Endothelial cell of umbilical vein (primary cell): ENCODE data around the gene RASD2. TPM values are rescaled to one million over a fixed set of nuclear protein-coding genes. Genes with fewer than 3 reads are reported as not detected.

Experiments used
- BruUV-seq: library from RNA; stranded (reverse); fragments of 400-500 nt; replicated peaks from 2 replicates; lab custom pipeline; 2021; lab: Mats Ljungman, UMichigan
- CTCF ChIA-PET: fragments of 300-600, 350-600 bp; sonication (Branson Sonifier 250); formaldehyde crosslinking; loops from one replicate; lab custom pipeline; 2021; ENCODE audit warnings: antibody characterized with exemption, inconsistent platforms; lab: Charles Lee
- POLR2A ChIA-PET: fragments of 300-600, 350-600 bp; sonication (Branson Sonifier 250); formaldehyde crosslinking; loops from one replicate; lab custom pipeline; 2021; ENCODE audit warnings: antibody characterized with exemption, inconsistent platforms; lab: Charles Lee
- DNase-seq: peaks from one replicate; pipeline ENCODE4 v3.0.0-alpha.2; 2011; ENCODE audit warnings: low read depth, low spot score
- FAIRE-seq: peaks from 2 replicates; lab custom pipeline; 2011; peaks lifted over from hg19 to GRCh38; lab: Jason Lieb, UNC
- H2AFZ ChIP-seq: 2 replicates; pipeline ENCODE4 v1.6.0; 2012; ENCODE audit warnings: low read depth, low read length, control low read depth, inconsistent platforms
- H3K27ac ChIP-seq: 2 replicates; pipeline ENCODE4 v1.5.1; 2011; ENCODE audit warnings: low read depth, mild to moderate bottlenecking, control low read depth, low read length, moderate library complexity; ENCODE audit not compliant: insufficient read depth
- H3K27me3 ChIP-seq, 2 experiments: 2 replicates each; pipeline versions ENCODE4 v1.6.0 to v1.6.1; 2011; ENCODE audit warnings: low read length in 2 of 2, mixed read lengths in 1 of 2; ENCODE audit not compliant: control insufficient read depth in 2 of 2, insufficient read depth in 2 of 2
- H3K36me3 ChIP-seq, 2 experiments: 2 replicates in 1 of 2; 3 replicates in 1 of 2; pipeline ENCODE4 v1.5.1; 2011; ENCODE audit warnings: low read length in 2 of 2, mild to moderate bottlenecking in 1 of 2, moderate library complexity in 1 of 2; ENCODE audit not compliant: control insufficient read depth in 2 of 2, insufficient read depth in 2 of 2; ENCODE audit errors: extremely low read depth in 1 of 2
- H3K4me1 ChIP-seq: 3 replicates; pipeline ENCODE4 v1.5.1; 2011; ENCODE audit warnings: mild to moderate bottlenecking, low read length; ENCODE audit not compliant: control insufficient read depth, insufficient read depth; ENCODE audit errors: extremely low read depth
- H3K4me2 ChIP-seq: 2 replicates; pipeline ENCODE4 v1.6.1; 2011; ENCODE audit warnings: low read length, control low read depth, mixed read lengths; ENCODE audit not compliant: insufficient read depth
- H3K4me3 ChIP-seq, 3 experiments: fragments of 200-600 bp in 1 of 3; sonication (generic), shearing (Covaris generic) in 1 of 3; replicated peaks in 1 of 3; 2 replicates each; pipeline ENCODE4 v1.5.1; 2011 to 2016; ENCODE audit warnings: control low read depth in 3 of 3, low read length in 3 of 3, mild to moderate bottlenecking in 2 of 3, inconsistent platforms in 1 of 3, low read depth in 1 of 3, moderate library complexity in 1 of 3; ENCODE audit not compliant: insufficient read depth in 1 of 3
- H3K79me2 ChIP-seq: 2 replicates; pipeline ENCODE4 v1.6.0; 2012; ENCODE audit warnings: low read length, inconsistent platforms; ENCODE audit not compliant: control insufficient read depth, insufficient read depth
- H3K9ac ChIP-seq: replicated peaks from 2 replicates; pipeline ENCODE3; 2011; ENCODE audit warnings: low read length, control low read depth; ENCODE audit not compliant: insufficient read depth; ENCODE audit errors: extremely low read depth
- H3K9me1 ChIP-seq: replicated peaks from 3 replicates; pipeline ENCODE4 v1.6.0; 2011; ENCODE audit warnings: mild to moderate bottlenecking, low read length; ENCODE audit not compliant: control insufficient read depth, insufficient read depth; ENCODE audit errors: extremely low read depth
- H3K9me3 ChIP-seq: replicated peaks from 2 replicates; pipeline ENCODE4 v1.5.1; 2012; ENCODE audit warnings: low read length, inconsistent platforms; ENCODE audit not compliant: control insufficient read depth, insufficient read depth
- H4K20me1 ChIP-seq: replicated peaks from 2 replicates; pipeline ENCODE3; 2011; ENCODE audit warnings: mild to moderate bottlenecking, low read length; ENCODE audit not compliant: control insufficient read depth, insufficient read depth; ENCODE audit errors: extremely low read depth
- EZH2 ChIP-seq: IDR thresholded peaks from 2 replicates; pipeline ENCODE4 v1.6.1; 2012; ENCODE audit warnings: borderline replicate concordance, low read depth, mild to moderate bottlenecking, moderate library complexity, low read length, inconsistent platforms; ENCODE audit not compliant: severe bottlenecking
- FOS ChIP-seq: IDR thresholded peaks from 2 replicates; pipeline ENCODE4 v1.6.1; 2011; ENCODE audit warnings: mild to moderate bottlenecking, low read length, moderate library complexity, borderline replicate concordance; ENCODE audit not compliant: insufficient read depth
- GATA2 ChIP-seq: IDR thresholded peaks from 2 replicates; pipeline ENCODE4 v1.7.0; 2011; ENCODE audit warnings: low read depth, mild to moderate bottlenecking, moderate library complexity, mixed read lengths, low read length; ENCODE audit not compliant: insufficient read length, insufficient read depth
- JUN ChIP-seq: IDR thresholded peaks from 2 replicates; pipeline ENCODE4 v1.6.1; 2011; ENCODE audit warnings: borderline replicate concordance, low read depth; ENCODE audit not compliant: insufficient read length, insufficient read depth
- MYC ChIP-seq: IDR thresholded peaks from one replicate; pipeline ENCODE4 v1.6.1; 2011; ENCODE audit warnings: mild to moderate bottlenecking, low read depth, low read length
- POLR2A ChIP-seq: IDR thresholded peaks from 2 replicates; pipeline ENCODE4 v1.6.1; 2012; ENCODE audit warnings: low read depth, mild to moderate bottlenecking, control low read depth, low read length
- POLR2AphosphoS5 ChIP-seq: IDR thresholded peaks from 2 replicates; pipeline ENCODE4 v1.6.1; 2012; ENCODE audit warnings: low read depth, mild to moderate bottlenecking, control low read depth, low read length, moderate library complexity; ENCODE audit not compliant: insufficient read depth
- dilution Hi-C: fragments of 300-500 bp; cut with MboI; formaldehyde crosslinking; loops from one replicate; pipeline ENCODE4 v1.15.0; 2019; ENCODE audit warnings: low sequenced_read_pairs; ENCODE audit not compliant: extremely low pct_ligation_motif_present
- intact Hi-C: fragments of 100-400 bp; cut with micrococcal nuclease; formaldehyde crosslinking; loops from one replicate; pipeline ENCODE4 v1.10.0; 2022
- polyA plus RNA-seq, 4 experiments: library from polyadenylated mRNA; depleted of rRNA in 3 of 4; stranded (reverse) in 3 of 4; unstranded in 1 of 4; fragments of >200 nt; gene quantifications; 2 replicates each; pipeline versions ENCODE4 v1.2.1 to v1.2.3, GENCODE V29; 2011 to 2012; ENCODE audit warnings: missing spikeins in 1 of 4
- total RNA-seq: library from RNA; stranded (reverse); gene quantifications from 2 replicates; pipeline ENCODE4 v1.2.3, GENCODE V29; 2021
- TF ChIP-seq, protein P1 (sequence below), 2 donors: IDR thresholded peaks; 1 replicate in 1 of 2; 2 replicates in 1 of 2; pipeline ENCODE4 v1.5.1; 2011; ENCODE audit warnings: low read length in 2 of 2, mild to moderate bottlenecking in 2 of 2, moderate library complexity in 2 of 2, control low read depth in 1 of 2, inconsistent platforms in 1 of 2, low read depth in 1 of 2; ENCODE audit not compliant: insufficient read depth in 1 of 2; ENCODE audit errors: extremely low read depth in 1 of 2
- TF ChIP-seq, protein P2 (sequence below): IDR thresholded peaks from 2 replicates; pipeline ENCODE4 v1.6.1; 2011; ENCODE audit not compliant: insufficient read depth, insufficient read length

Gene RASD2
- total and polyA plus RNA-seq, 2 donors (not counting 3 experiments of a cell fraction or from before 2014, with no cell fraction given): not detected

DNA sequence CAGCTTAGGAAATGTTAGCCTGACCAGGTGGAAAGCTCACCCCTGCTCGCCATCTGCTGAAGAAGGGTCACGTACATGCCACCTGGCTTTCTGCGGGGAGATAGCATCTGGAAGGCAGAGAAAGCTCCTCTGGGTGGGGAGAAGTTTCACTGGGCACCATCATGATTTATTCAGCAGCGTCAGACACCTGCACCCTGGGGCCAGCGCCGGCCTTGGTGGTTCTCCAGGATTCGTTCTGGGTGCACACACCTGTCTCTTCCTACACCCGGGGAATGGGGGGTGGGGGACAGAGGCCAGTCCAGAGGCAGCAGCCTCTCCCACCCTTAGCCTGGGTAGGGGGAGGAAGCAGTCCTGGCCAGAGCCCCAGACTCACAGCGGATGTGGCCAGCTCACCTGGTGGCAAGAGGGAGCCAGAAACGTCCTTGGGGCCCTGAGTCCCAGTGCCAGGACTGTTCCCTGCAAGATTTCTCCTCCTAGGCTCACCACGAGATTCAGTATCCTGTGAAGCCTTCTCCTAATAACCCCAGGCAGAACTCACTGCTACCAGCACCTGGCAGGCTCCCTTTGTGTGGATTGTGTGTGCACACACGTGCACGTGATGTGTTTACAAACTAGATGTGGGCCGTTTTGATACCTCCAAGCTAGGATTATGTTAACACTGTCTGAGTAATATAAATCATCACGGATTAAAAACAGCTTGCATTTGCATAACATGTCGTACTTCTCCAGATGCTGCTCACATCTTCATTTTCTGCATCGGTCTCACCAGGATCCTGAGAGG lies 17.3 kb upstream of the RASD2 start:
- H3K79me2 ChIP-seq: no peaks in the 10 kb centered on the region
- H3K27me3 ChIP-seq: peaks cover 0 to 11% of the 10 kb centered on the region in 2 experiments
- H3K9me1 ChIP-seq: no peaks in the 10 kb centered on the region
- no peak for FAIRE-seq
- intact Hi-C loops: no loop called here
- no peaks in the 10 kb centered on the region for H3K36me3 ChIP-seq
- no peak overlapping the region for H3K9ac ChIP-seq
- CTCF ChIA-PET: interaction anchor here (0.7 to 1.2 kb wide), 2 partner anchors 12 to 14 kb away, joined by 3 to 4 read pairs; no protein-coding TSS in a partner anchor
- POLR2A ChIA-PET: no interaction called here
- no peak for TF ChIP-seq POLR2A
- no peak for TF ChIP-seq MYC
- no peak for TF ChIP-seq EZH2
- no peaks in the 10 kb centered on the region for H3K9me3 ChIP-seq
- no peak for DNase-seq
- H3K27ac ChIP-seq: no peak overlapping the region
- dilution Hi-C loops: no loop called here
- H4K20me1 ChIP-seq: no peaks in the 10 kb centered on the region
- H3K4me2 ChIP-seq: no peak overlapping the region
- H2AFZ ChIP-seq: no peak overlapping the region
- BruUV-seq: no TSS peak
- peaks cover 4% of the 10 kb centered on the region for H3K4me1 ChIP-seq
- H3K4me3 ChIP-seq: no peak overlapping the region

- no peaks in the 10 kb centered on the region for H4K20me1 ChIP-seq
- dilution Hi-C loops: no loop called here
- H3K9me1 ChIP-seq: no peaks in the 10 kb centered on the region
- no TSS peak for BruUV-seq
- H3K27me3 ChIP-seq: peaks cover 0 to 6% of the 10 kb centered on the region in 2 experiments
- DNase-seq (no peak), FAIRE-seq (no peak)
- intact Hi-C loops: no loop called here
- H3K27ac ChIP-seq: no peak overlapping the region
- no peak overlapping the region for H3K4me3 ChIP-seq
- H3K4me1 ChIP-seq: peaks cover 4% of the 10 kb centered on the region
- H3K9me3 ChIP-seq: no peaks in the 10 kb centered on the region
- ChIA-PET POLR2A (no interaction called here), CTCF (interaction anchor here (0.6 to 1.4 kb wide), 4 partner anchors 16 to 157 kb away, joined by 3 to 4 read pairs (median 3); no protein-coding TSS in a partner anchor)
- no peak overlapping the region for H3K9ac ChIP-seq
- no peaks in the 10 kb centered on the region for H3K79me2 ChIP-seq
- no peak overlapping the region for H3K4me2 ChIP-seq
- no peak overlapping the region for H2AFZ ChIP-seq
- TF ChIP-seq POLR2A (no peak), MYC (no peak), JUN (no peak), FOS (no peak), POLR2AphosphoS5 (no peak), GATA2 (no peak), EZH2 (no peak)
- TF ChIP-seq, protein P1, sequence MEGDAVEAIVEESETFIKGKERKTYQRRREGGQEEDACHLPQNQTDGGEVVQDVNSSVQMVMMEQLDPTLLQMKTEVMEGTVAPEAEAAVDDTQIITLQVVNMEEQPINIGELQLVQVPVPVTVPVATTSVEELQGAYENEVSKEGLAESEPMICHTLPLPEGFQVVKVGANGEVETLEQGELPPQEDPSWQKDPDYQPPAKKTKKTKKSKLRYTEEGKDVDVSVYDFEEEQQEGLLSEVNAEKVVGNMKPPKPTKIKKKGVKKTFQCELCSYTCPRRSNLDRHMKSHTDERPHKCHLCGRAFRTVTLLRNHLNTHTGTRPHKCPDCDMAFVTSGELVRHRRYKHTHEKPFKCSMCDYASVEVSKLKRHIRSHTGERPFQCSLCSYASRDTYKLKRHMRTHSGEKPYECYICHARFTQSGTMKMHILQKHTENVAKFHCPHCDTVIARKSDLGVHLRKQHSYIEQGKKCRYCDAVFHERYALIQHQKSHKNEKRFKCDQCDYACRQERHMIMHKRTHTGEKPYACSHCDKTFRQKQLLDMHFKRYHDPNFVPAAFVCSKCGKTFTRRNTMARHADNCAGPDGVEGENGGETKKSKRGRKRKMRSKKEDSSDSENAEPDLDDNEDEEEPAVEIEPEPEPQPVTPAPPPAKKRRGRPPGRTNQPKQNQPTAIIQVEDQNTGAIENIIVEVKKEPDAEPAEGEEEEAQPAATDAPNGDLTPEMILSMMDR (IDR thresholded peaks at IDR 0.05; ENCODE audit: extremely low read depth in 1 of 2, insufficient read depth in 1 of 2, low read depth in 1 of 2, low read length in 2 of 2): no peak
- TF ChIP-seq, protein P2, sequence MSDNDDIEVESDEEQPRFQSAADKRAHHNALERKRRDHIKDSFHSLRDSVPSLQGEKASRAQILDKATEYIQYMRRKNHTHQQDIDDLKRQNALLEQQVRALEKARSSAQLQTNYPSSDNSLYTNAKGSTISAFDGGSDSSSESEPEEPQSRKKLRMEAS: no peak
- no peaks in the 10 kb centered on the region for H3K36me3 ChIP-seq
Observed at GRCh38 chr22:35524966-35525686, 15.5 kb upstream of the RASD2 start.
